Measurements from ENCODE around the gene CLDN19. TPM values are rescaled to one million over a fixed set of nuclear protein-coding genes. Genes with fewer than 3 reads are reported as not detected.

CLDN19 gene
- total and polyA plus RNA-seq, 2 donors from 2014 or later: 23.2 to 42.5 TPM

GRCh38 chr1:42733415-42734200 is 6.4 kb downstream of the CLDN19 start:
- DNase-seq (peak in 1 of 5 donors; percentile 47), FAIRE-seq (no peak)
- intact Hi-C loops (cut with DNase I): no loop called here
- Histone ChIP-seq H3K4me3 (ENCODE audit: low read length in 3 of 3) (no peak overlapping the region), H3K36me3 (ENCODE audit: control insufficient read depth in 2 of 3, insufficient read depth in 3 of 3, low read length in 3 of 3) (no peaks in the 10 kb centered on the region), H3K4me1 (ENCODE audit: control insufficient read depth in 2 of 3, insufficient read depth in 2 of 3, low read depth in 1 of 3, low read length in 3 of 3) (no peaks in the 10 kb centered on the region), H3K9ac (ENCODE audit: low read length in 3 of 3) (no peak overlapping the region), H3K27me3 (ENCODE audit: control insufficient read depth, insufficient read depth, low read length) (no peaks in the 10 kb centered on the region), H3K9me3 (ENCODE audit: control insufficient read depth in 2 of 3, insufficient read depth in 1 of 3, low read length in 3 of 3) (no peaks in the 10 kb centered on the region), H3K27ac (ENCODE audit: low read depth in 2 of 2, low read length in 2 of 2) (no peak overlapping the region)
- TF ChIP-seq, protein P1, sequence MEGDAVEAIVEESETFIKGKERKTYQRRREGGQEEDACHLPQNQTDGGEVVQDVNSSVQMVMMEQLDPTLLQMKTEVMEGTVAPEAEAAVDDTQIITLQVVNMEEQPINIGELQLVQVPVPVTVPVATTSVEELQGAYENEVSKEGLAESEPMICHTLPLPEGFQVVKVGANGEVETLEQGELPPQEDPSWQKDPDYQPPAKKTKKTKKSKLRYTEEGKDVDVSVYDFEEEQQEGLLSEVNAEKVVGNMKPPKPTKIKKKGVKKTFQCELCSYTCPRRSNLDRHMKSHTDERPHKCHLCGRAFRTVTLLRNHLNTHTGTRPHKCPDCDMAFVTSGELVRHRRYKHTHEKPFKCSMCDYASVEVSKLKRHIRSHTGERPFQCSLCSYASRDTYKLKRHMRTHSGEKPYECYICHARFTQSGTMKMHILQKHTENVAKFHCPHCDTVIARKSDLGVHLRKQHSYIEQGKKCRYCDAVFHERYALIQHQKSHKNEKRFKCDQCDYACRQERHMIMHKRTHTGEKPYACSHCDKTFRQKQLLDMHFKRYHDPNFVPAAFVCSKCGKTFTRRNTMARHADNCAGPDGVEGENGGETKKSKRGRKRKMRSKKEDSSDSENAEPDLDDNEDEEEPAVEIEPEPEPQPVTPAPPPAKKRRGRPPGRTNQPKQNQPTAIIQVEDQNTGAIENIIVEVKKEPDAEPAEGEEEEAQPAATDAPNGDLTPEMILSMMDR (IDR thresholded peaks at IDR 0.05; ENCODE audit: borderline replicate concordance, extremely low read depth, insufficient read depth): no peak

DNA sequence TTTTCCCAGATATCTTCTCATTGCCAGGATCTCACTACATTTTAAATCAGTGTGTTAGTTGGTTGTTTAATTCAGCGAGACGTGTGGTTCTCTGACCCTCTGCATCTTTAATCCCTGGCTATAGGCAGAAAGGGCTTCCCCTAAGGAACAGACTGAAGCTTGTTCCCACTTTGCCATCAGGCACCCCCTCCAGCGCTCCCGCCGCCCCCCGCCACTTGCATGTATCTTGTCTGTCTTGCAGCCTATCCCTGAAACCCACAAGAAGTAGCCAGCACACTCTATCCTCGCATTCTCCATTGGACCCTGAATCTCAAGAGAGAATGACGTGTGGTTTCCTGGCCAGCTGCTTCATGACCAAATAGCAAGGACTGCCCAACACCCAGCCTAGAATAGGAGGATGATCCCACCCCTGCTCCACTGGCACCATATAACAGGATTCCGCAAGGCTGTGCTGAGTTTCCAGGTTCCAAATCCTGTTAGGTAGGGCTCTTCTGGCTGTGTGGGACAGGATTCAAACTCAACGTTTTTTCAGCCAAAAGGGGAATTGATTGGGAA is 7.8 kb downstream of the CLDN19 start:
- H3K27me3 ChIP-seq (ENCODE audit: control insufficient read depth, insufficient read depth, low read length): no peaks in the 10 kb centered on the region
- H3K9me3 ChIP-seq (ENCODE audit: control insufficient read depth in 2 of 3, insufficient read depth in 1 of 3, low read length in 3 of 3): no peaks in the 10 kb centered on the region
- H3K9ac ChIP-seq (ENCODE audit: low read length in 3 of 3): no peak overlapping the region
- TF ChIP-seq, protein P1 (IDR thresholded peaks at IDR 0.05; ENCODE audit: borderline replicate concordance, extremely low read depth, insufficient read depth): no peak
- no peaks in the 10 kb centered on the region for H3K36me3 ChIP-seq (ENCODE audit: control insufficient read depth in 2 of 3, insufficient read depth in 3 of 3, low read length in 3 of 3)
- FAIRE-seq: no peak
- H3K4me3 ChIP-seq (ENCODE audit: low read length in 3 of 3): no peak overlapping the region
- H3K27ac ChIP-seq (ENCODE audit: low read depth in 2 of 2, low read length in 2 of 2): no peak overlapping the region
- intact Hi-C loops (cut with DNase I): no loop called here
- no peaks in the 10 kb centered on the region for H3K4me1 ChIP-seq (ENCODE audit: control insufficient read depth in 2 of 3, insufficient read depth in 2 of 3, low read depth in 1 of 3, low read length in 3 of 3)
- no peak for DNase-seq

GRCh38 chr1:42731585-42731984 is 8.5 kb downstream of the CLDN19 start:
- DNase-seq (no peak), FAIRE-seq (no peak)
- Histone ChIP-seq H3K27me3 (ENCODE audit: control insufficient read depth, insufficient read depth, low read length) (no peaks in the 10 kb centered on the region), H3K4me3 (ENCODE audit: low read length in 3 of 3) (no peak overlapping the region), H3K9ac (ENCODE audit: low read length in 3 of 3) (no peak overlapping the region), H3K4me1 (ENCODE audit: control insufficient read depth in 2 of 3, insufficient read depth in 2 of 3, low read depth in 1 of 3, low read length in 3 of 3) (no peaks in the 10 kb centered on the region), H3K36me3 (ENCODE audit: control insufficient read depth in 2 of 3, insufficient read depth in 3 of 3, low read length in 3 of 3) (no peaks in the 10 kb centered on the region), H3K27ac (ENCODE audit: low read depth in 2 of 2, low read length in 2 of 2) (no peak overlapping the region), H3K9me3 (ENCODE audit: control insufficient read depth in 2 of 3, insufficient read depth in 1 of 3, low read length in 3 of 3) (no peaks in the 10 kb centered on the region)
- TF ChIP-seq, protein P1 (IDR thresholded peaks at IDR 0.05; ENCODE audit: borderline replicate concordance, extremely low read depth, insufficient read depth): no peak
- intact Hi-C loops (cut with DNase I): no loop called here
